ENCODE results near the gene INPPL1. TPM values are rescaled to one million over a fixed set of nuclear protein-coding genes. Genes with fewer than 3 reads are reported as not detected.

The INPPL1 gene
- total RNA-seq, 1 donor, result 86.5 TPM

DNA sequence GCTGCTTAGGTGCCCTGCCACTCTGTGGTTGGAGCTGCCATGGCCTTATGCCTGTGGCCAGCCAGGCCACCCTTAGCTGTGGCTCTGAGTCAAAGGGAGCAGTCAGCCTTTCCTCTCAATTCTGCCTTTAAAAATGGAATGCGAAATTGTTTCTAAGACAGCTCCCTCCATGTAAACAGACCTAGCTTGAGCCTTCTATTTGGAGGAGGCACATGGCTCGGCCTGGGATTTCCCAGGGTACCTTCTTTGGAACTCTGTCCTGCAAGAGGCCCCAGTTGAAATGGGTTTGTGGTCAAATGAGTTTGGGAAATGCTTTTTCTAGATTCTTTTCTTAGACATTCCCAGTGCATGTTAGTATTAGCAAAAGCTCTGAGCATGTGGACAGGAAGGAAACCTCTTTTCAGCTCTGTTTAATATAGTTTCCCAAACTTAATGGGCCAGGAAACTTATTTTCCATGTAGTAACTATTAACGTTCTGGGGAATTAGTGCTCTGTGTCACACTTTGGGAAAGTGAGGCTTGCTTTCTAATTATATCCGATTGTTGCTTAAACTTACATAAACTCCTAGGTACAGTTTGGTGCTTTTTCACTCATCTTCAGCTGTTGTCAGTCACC, 11.6 kb downstream of the INPPL1 start:
- TF ChIP-seq, protein P1, sequence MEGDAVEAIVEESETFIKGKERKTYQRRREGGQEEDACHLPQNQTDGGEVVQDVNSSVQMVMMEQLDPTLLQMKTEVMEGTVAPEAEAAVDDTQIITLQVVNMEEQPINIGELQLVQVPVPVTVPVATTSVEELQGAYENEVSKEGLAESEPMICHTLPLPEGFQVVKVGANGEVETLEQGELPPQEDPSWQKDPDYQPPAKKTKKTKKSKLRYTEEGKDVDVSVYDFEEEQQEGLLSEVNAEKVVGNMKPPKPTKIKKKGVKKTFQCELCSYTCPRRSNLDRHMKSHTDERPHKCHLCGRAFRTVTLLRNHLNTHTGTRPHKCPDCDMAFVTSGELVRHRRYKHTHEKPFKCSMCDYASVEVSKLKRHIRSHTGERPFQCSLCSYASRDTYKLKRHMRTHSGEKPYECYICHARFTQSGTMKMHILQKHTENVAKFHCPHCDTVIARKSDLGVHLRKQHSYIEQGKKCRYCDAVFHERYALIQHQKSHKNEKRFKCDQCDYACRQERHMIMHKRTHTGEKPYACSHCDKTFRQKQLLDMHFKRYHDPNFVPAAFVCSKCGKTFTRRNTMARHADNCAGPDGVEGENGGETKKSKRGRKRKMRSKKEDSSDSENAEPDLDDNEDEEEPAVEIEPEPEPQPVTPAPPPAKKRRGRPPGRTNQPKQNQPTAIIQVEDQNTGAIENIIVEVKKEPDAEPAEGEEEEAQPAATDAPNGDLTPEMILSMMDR (IDR thresholded peaks at IDR 0.05; ENCODE audit: extremely low read depth, low read depth, low read length), result no peak
- Histone ChIP-seq H2AFZ (ENCODE audit: low read length) (no peak overlapping the region), H3K36me3 (ENCODE audit: insufficient read depth, low read length) (peaks cover 65% of the 10 kb centered on the region), H3K79me2 (ENCODE audit: insufficient read depth, low read length) (peaks cover 6% of the 10 kb centered on the region), H3K4me1 (ENCODE audit: insufficient read depth, low read length) (peaks cover 9% of the 10 kb centered on the region), H3K27ac (ENCODE audit: low read depth, low read length) (no peak overlapping the region), H3K27me3 (ENCODE audit: insufficient read depth, low read length) (peaks cover 10% of the 10 kb centered on the region), H4K20me1 (ENCODE audit: insufficient read depth, low read length) (peaks cover 61% of the 10 kb centered on the region), H3K9me3 (ENCODE audit: low read depth, low read length) (no peaks in the 10 kb centered on the region), H3K4me2 (ENCODE audit: insufficient read depth, low read length) (no peak overlapping the region), H3K4me3 (ENCODE audit: insufficient read depth, low read length) (no peak overlapping the region)
- peak; percentile 46 for DNase-seq (ENCODE audit: insufficient read length, low spot score, missing footprints)

DNA sequence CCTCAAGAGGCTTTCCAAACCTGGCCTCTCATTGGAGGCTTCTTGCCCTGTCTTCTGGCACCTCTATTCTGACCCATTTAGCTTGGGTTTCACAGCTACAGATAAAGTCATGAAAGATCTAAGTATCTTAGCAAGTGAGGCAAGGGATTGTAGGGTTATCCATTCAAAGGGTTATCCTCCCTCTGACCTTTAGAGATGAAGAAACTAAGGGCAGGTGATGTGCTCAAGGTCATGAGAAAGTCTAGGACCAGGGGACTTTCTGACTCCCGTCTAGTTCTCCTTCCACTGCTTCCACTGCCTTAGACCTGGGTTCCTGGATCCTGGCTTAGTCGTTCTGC, 12.2 kb downstream of the INPPL1 start:
- Histone ChIP-seq H3K79me2 (ENCODE audit: insufficient read depth, low read length) (peaks cover 2% of the 10 kb centered on the region), H2AFZ (ENCODE audit: low read length) (no peak overlapping the region), H4K20me1 (ENCODE audit: insufficient read depth, low read length) (peaks cover 55% of the 10 kb centered on the region), H3K36me3 (ENCODE audit: insufficient read depth, low read length) (peaks cover 59% of the 10 kb centered on the region), H3K27ac (ENCODE audit: low read depth, low read length) (no peak overlapping the region), H3K4me2 (ENCODE audit: insufficient read depth, low read length) (no peak overlapping the region), H3K4me1 (ENCODE audit: insufficient read depth, low read length) (peaks cover 9% of the 10 kb centered on the region), H3K27me3 (ENCODE audit: insufficient read depth, low read length) (peaks cover 13% of the 10 kb centered on the region), H3K4me3 (ENCODE audit: insufficient read depth, low read length) (no peak overlapping the region), H3K9me3 (ENCODE audit: low read depth, low read length) (no peaks in the 10 kb centered on the region)
- TF ChIP-seq, protein P1 (IDR thresholded peaks at IDR 0.05; ENCODE audit: extremely low read depth, low read depth, low read length), result no peak
- DNase-seq (ENCODE audit: insufficient read length, low spot score, missing footprints), result peak; percentile 77

DNA sequence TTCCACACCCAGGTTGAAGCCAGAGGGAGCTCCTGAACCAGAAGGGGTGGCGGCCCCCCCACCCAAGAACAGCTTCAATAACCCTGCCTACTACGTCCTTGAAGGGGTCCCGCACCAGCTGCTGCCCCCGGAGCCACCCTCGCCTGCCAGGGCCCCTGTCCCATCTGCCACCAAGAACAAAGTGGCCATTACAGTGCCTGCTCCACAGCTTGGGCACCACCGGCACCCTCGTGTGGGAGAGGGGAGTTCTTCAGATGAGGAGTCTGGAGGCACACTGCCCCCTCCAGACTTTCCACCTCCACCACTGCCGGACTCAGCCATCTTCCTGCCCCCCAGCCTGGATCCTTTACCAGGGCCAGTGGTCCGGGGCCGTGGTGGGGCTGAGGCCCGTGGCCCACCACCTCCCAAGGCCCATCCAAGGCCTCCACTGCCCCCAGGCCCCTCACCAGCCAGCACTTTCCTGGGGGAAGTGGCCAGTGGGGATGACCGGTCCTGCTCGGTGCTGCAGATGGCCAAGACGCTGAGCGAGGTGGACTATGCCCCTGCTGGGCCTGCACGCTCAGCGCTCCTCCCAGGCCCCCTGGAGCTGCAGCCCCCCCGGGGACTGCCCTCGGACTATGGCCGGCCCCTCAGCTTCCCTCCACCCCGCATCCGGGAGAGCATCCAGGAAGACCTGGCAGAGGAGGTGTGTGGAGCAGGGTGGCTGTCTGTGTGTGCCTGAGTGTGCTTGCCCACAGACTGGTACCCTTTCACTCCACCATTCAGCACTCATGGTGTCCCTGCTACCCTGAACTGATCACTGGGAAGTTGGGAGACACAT, 12.8 kb downstream of the INPPL1 start:
- peaks cover 54% of the 10 kb centered on the region for H3K36me3 ChIP-seq (ENCODE audit: insufficient read depth, low read length)
- no peak overlapping the region for H2AFZ ChIP-seq (ENCODE audit: low read length)
- H3K9me3 ChIP-seq (ENCODE audit: low read depth, low read length), result no peaks in the 10 kb centered on the region
- H4K20me1 ChIP-seq (ENCODE audit: insufficient read depth, low read length), result peaks cover 52% of the 10 kb centered on the region
- peaks cover 19% of the 10 kb centered on the region for H3K27me3 ChIP-seq (ENCODE audit: insufficient read depth, low read length)
- no peaks in the 10 kb centered on the region for H3K79me2 ChIP-seq (ENCODE audit: insufficient read depth, low read length)
- peaks cover 9% of the 10 kb centered on the region for H3K4me1 ChIP-seq (ENCODE audit: insufficient read depth, low read length)
- H3K27ac ChIP-seq (ENCODE audit: low read depth, low read length), result no peak overlapping the region
- H3K4me3 ChIP-seq (ENCODE audit: insufficient read depth, low read length), result no peak overlapping the region
- TF ChIP-seq, protein P1 (IDR thresholded peaks at IDR 0.05; ENCODE audit: extremely low read depth, low read depth, low read length), result no peak
- peak; percentile 87 for DNase-seq (ENCODE audit: insufficient read length, low spot score, missing footprints)
- no peak overlapping the region for H3K4me2 ChIP-seq (ENCODE audit: insufficient read depth, low read length)

DNA sequence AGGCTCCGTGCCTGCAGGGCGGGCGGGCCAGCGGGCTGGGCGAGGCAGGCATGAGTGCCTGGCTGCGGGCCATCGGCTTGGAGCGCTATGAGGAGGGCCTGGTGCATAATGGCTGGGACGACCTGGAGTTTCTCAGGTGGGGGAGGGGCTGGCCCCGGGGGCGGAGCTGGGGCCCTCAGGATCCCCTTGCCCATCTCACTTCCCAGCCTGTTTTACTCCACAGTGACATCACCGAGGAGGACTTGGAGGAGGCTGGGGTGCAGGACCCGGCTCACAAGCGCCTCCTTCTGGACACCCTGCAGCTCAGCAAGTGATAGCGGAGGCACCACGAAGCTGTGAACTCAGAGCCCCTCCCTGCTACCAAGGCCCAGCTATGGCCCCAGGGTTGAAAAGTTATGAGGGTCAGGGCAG, 13.5 kb downstream of the INPPL1 start:
- Histone ChIP-seq H3K36me3 (ENCODE audit: insufficient read depth, low read length) (peaks cover 46% of the 10 kb centered on the region), H3K27ac (ENCODE audit: low read depth, low read length) (no peak overlapping the region), H4K20me1 (ENCODE audit: insufficient read depth, low read length) (peaks cover 46% of the 10 kb centered on the region), H3K4me2 (ENCODE audit: insufficient read depth, low read length) (no peak overlapping the region), H3K27me3 (ENCODE audit: insufficient read depth, low read length) (peaks cover 24% of the 10 kb centered on the region), H3K79me2 (ENCODE audit: insufficient read depth, low read length) (no peaks in the 10 kb centered on the region), H3K4me3 (ENCODE audit: insufficient read depth, low read length) (no peak overlapping the region), H2AFZ (ENCODE audit: low read length) (no peak overlapping the region), H3K4me1 (ENCODE audit: insufficient read depth, low read length) (peaks cover 9% of the 10 kb centered on the region), H3K9me3 (ENCODE audit: low read depth, low read length) (no peaks in the 10 kb centered on the region)
- TF ChIP-seq, protein P1 (IDR thresholded peaks at IDR 0.05; ENCODE audit: extremely low read depth, low read depth, low read length), result peak; percentile 77
- peak; percentile 99 for DNase-seq (ENCODE audit: insufficient read length, low spot score, missing footprints)
